ENCODE data around the gene GYS2. TPM values are rescaled to one million over a fixed set of nuclear protein-coding genes. Genes with fewer than 3 reads are reported as not detected.

Gene GYS2
- total RNA-seq, 4 donors from 2014 or later, result 3.1 to 17.0 (median 7.3) TPM; not detected in 1

- TF ChIP-seq CTCF (IDR thresholded peaks at IDR 0.05; ENCODE audit: low read depth), result no peak
Observed at GRCh38 chr12:21577516-21577915, 27.1 kb downstream of the GYS2 start.

GRCh38 chr12:21576431-21576830 is 28.2 kb downstream of the GYS2 start:
- TF ChIP-seq CTCF (IDR thresholded peaks at IDR 0.05; ENCODE audit: low read depth), result no peak

GRCh38 chr12:21573733-21574358 is 30.8 kb downstream of the GYS2 start:
- TF ChIP-seq CTCF (IDR thresholded peaks at IDR 0.05; ENCODE audit: low read depth), result no peak

- no peak for TF ChIP-seq CTCF (IDR thresholded peaks at IDR 0.05; ENCODE audit: low read depth)
Observed at GRCh38 chr12:21571046-21571445, 33.6 kb downstream of the GYS2 start.

GRCh38 chr12:21568115-21568514 is 36.5 kb downstream of the GYS2 start:
- no peak for TF ChIP-seq CTCF (IDR thresholded peaks at IDR 0.05; ENCODE audit: low read depth)

GRCh38 chr12:21566907-21567394 is 37.7 kb downstream of the GYS2 start:
- TF ChIP-seq CTCF (IDR thresholded peaks at IDR 0.05; ENCODE audit: low read depth), result no peak

- TF ChIP-seq CTCF (IDR thresholded peaks at IDR 0.05; ENCODE audit: low read depth), result no peak
Observed at GRCh38 chr12:21566223-21566906, 38.3 kb downstream of the GYS2 start.

All from subcutaneous adipose tissue (tissue), 4 donors.